MCF 10A (cell line): ENCODE results near the gene RBFOX2. TPM values are rescaled to one million over a fixed set of nuclear protein-coding genes. Genes with fewer than 3 reads are reported as not detected.

Experiments
- BruUV-seq: library from RNA; stranded (reverse); fragments of 400-500 nt; replicated peaks from 2 replicates; lab custom pipeline; 2021; lab: Mats Ljungman, UMichigan
- CTCF ChIA-PET: fragments of 300-600 bp; sonication (Branson Sonifier 250); formaldehyde crosslinking; extraction: SDS; loops from one replicate; lab custom pipeline; 2021; ENCODE audit warnings: antibody characterized with exemption, inconsistent platforms; lab: Yijun Ruan, JAX
- POLR2A ChIA-PET: fragments of 300-600, 350-650 bp; sonication (Branson Sonifier 250); formaldehyde crosslinking; extraction: SDS; loops from one replicate; lab custom pipeline; 2020; ENCODE audit warnings: antibody characterized with exemption, inconsistent platforms; lab: Yijun Ruan, JAX
- DNase-seq: peaks from one replicate; pipeline ENCODE4 v3.0.0-alpha.2; 2018; ENCODE audit not compliant: unreplicated experiment
- H3K27ac Mint-ChIP-seq: one replicate; pipeline ENCODE4 v1.8.0; 2022; ENCODE audit warnings: mild to moderate bottlenecking, low read depth, mixed read lengths; ENCODE audit not compliant: unreplicated experiment
- H3K27me3 Mint-ChIP-seq: one replicate; pipeline ENCODE4 v1.8.0; 2022; ENCODE audit warnings: mixed read lengths; ENCODE audit not compliant: insufficient read depth, unreplicated experiment
- H3K36me3 Mint-ChIP-seq: one replicate; pipeline ENCODE4 v1.8.0; 2022; ENCODE audit warnings: mild to moderate bottlenecking, moderate library complexity, mixed read lengths; ENCODE audit not compliant: insufficient read depth, unreplicated experiment
- H3K4me1 Mint-ChIP-seq: one replicate; pipeline ENCODE4 v1.8.0; 2022; ENCODE audit warnings: mixed read lengths; ENCODE audit not compliant: insufficient read depth, unreplicated experiment
- H3K4me3 Mint-ChIP-seq: one replicate; pipeline ENCODE4 v1.8.0; 2022; ENCODE audit warnings: mild to moderate bottlenecking, moderate library complexity, mixed read lengths; ENCODE audit not compliant: unreplicated experiment
- H3K9me3 Mint-ChIP-seq: one replicate; pipeline ENCODE4 v1.8.0; 2022; ENCODE audit warnings: mixed read lengths; ENCODE audit not compliant: unreplicated experiment
- CTCF ChIP-seq: fragments of 200-600 bp; IDR thresholded peaks from one replicate; pipeline ENCODE4 v1.8.0; 2022; ENCODE audit warnings: antibody characterized with exemption, mild to moderate bottlenecking; ENCODE audit not compliant: unreplicated experiment
- intact Hi-C: fragments of 100-400 bp; cut with micrococcal nuclease; formaldehyde crosslinking; loops from 2 replicates; pipeline ENCODE4 v1.14.1; 2022
- total RNA-seq: library from RNA; stranded (reverse); gene quantifications from 2 replicates; pipeline ENCODE4 v1.2.3, GENCODE V29; 2022

Gene RBFOX2
- total RNA-seq, 1 experiment from 2014 or later, result 89.4 TPM

GRCh38 chr22:36002718-36003260 is 25.8 kb downstream of the RBFOX2 start:
- H3K9me3 Mint-ChIP-seq, result no peaks in the 10 kb centered on the region
- TF ChIP-seq CTCF, result no peak
- intact Hi-C loops, result no loop called here
- H3K4me3 Mint-ChIP-seq, result no peak overlapping the region
- no TSS peak for BruUV-seq
- H3K27ac Mint-ChIP-seq, result no peak overlapping the region
- POLR2A ChIA-PET, result no interaction called here
- CTCF ChIA-PET, result interaction anchor here (0.6 kb wide), 1 partner anchor 80 kb away, joined by 3 read pairs; no protein-coding TSS in a partner anchor
- no peaks in the 10 kb centered on the region for H3K27me3 Mint-ChIP-seq
- no peak for DNase-seq
- H3K36me3 Mint-ChIP-seq, result no peaks in the 10 kb centered on the region
- H3K4me1 Mint-ChIP-seq, result peaks cover 12% of the 10 kb centered on the region

GRCh38 chr22:36002084-36002483 is 26.5 kb downstream of the RBFOX2 start:
- POLR2A ChIA-PET, result no interaction called here
- peaks cover 12% of the 10 kb centered on the region for H3K4me1 Mint-ChIP-seq
- no peaks in the 10 kb centered on the region for H3K27me3 Mint-ChIP-seq
- intact Hi-C loops, result no loop called here
- no peak overlapping the region for H3K4me3 Mint-ChIP-seq
- no TSS peak for BruUV-seq
- DNase-seq, result no peak
- no peaks in the 10 kb centered on the region for H3K9me3 Mint-ChIP-seq
- no peak for TF ChIP-seq CTCF
- CTCF ChIA-PET, result no interaction called here
- H3K36me3 Mint-ChIP-seq, result no peaks in the 10 kb centered on the region
- H3K27ac Mint-ChIP-seq, result no peak overlapping the region

GRCh38 chr22:35998748-35999147 is 29.9 kb downstream of the RBFOX2 start:
- BruUV-seq, result no TSS peak
- Mint-ChIP-seq H3K4me1 (peaks cover 15% of the 10 kb centered on the region), H3K4me3 (no peak overlapping the region), H3K27ac (no peak overlapping the region), H3K9me3 (no peaks in the 10 kb centered on the region), H3K36me3 (no peaks in the 10 kb centered on the region), H3K27me3 (no peaks in the 10 kb centered on the region)
- ChIA-PET CTCF (interaction anchor here (1.7 kb wide), 1 partner anchor 66 kb away, joined by 9 read pairs; no protein-coding TSS in a partner anchor), POLR2A (no interaction called here)
- no peak for DNase-seq
- intact Hi-C loops, result no loop called here
- no peak for TF ChIP-seq CTCF

- Mint-ChIP-seq H3K4me3 (no peak overlapping the region), H3K9me3 (no peaks in the 10 kb centered on the region), H3K27ac (no peak overlapping the region), H3K36me3 (peaks cover 5% of the 10 kb centered on the region), H3K27me3 (no peaks in the 10 kb centered on the region), H3K4me1 (peaks cover 9% of the 10 kb centered on the region)
- POLR2A ChIA-PET, result interaction anchor here (1.2 kb wide), 1 partner anchor 8 kb away, joined by 3 read pairs; no protein-coding TSS in a partner anchor
- CTCF ChIA-PET, result interaction anchor here (0.6 to 0.9 kb wide), 2 partner anchors 68 to 318 kb away, joined by 3 to 4 read pairs; no protein-coding TSS in a partner anchor
- no peak for DNase-seq
- intact Hi-C loops, result no loop called here
- TF ChIP-seq CTCF, result no peak
- BruUV-seq, result no TSS peak
Observed at GRCh38 chr22:35997438-35997837, 31.2 kb downstream of the RBFOX2 start.
